T47D (cell line): ENCODE data around the gene PPP2R3C.
"Not testable (repeated sequence)": the region's sequence is repeated elsewhere in the genome, so short reads cannot be mapped to it uniquely, and the experiment has no call there.

ENCODE experiments used
- DNase-seq, 2 experiments: peaks; one replicate each; pipeline versions ENCODE4 v3.0.0 to v3.0.0-alpha.2; 2011 to 2012; ENCODE audit warnings: low read depth in 1 of 2, low spot score in 1 of 2
- JUND ChIP-seq: IDR thresholded peaks from 2 replicates; pipeline ENCODE4 v1.6.1; 2012; ENCODE audit warnings: low read depth
- in situ Hi-C: cut with HindIII; loops from 2 replicates; pipeline ENCODE4 v1.10.0; 2016; ENCODE audit warnings: low sequenced_read_pairs, low pct_unique_long_range_greater_than_20kb

The PPP2R3C gene

DNA sequence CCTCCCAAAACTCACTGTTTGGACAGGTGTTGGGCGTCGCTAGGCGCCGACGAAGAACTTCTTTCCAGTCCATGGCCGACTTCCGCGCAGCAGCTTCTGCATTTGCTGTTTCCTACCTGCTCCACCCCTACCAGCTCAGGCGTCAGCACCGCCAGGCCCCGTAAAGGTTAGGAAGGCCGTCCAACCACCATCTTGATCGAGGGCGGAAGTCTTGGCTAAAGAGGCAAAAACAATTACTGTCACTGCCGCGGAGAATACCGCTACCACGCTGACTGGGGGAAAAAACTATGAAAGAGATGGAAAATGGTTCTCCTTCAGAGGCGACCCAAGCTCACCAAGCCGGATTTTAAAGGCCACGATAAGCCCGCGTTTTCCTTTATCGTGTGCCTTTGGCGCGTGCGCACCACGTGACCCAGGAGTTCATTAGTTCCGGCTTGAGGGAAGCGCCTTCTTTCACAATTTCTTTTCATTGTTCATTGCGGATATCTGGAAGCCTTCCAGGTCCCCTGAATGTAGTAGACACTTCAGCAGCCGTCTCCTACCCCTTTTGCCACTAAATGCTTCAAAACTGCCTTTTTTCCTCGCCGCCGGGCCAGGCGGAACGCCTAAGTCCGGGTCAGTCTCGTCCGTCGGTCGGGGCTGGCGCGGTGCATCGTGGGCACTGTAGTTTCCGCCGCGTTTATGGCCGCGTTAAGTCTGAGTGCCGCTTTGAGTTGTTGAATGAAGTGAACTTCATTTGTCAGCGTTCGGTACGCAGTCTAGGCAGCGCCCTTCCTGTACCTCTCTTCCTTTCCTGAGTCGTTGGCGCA lies at the start of gene PPP2R3C, which contains the start of gene PRORP:
TSS of gene PPP2R3C (minus strand) at position 104 of the 809 bp plus-strand sequence. CDS start at position 73, 31 bp downstream.
TSS of gene PRORP (plus strand) at position 666 of the 809 bp plus-strand sequence. CDS start 694 bp downstream, outside the sequence.
- TF ChIP-seq JUND: no peak
- DNase-seq: peak; percentile 88 to 100
- in situ Hi-C loops: no loop called here

DNA sequence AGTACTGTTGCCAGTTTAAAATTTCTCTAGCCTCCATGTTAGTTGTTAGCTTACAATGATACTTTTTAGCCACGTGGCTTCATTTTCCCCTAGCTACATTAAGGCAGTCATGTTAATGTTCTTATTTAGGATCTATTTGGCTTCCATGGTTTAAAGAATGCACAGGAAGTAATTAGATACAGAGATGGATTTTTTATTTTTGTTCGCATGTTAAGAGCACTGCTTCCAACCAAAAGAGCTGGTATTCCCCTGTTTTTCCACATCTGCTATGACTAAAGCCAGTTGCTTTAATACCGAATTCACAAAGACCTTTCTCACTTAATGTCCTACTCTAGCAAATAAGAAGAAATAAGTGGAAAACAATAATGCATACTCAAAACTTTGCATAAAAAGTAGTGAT lies 45.7 kb upstream of the PPP2R3C start:
- DNase-seq: no peak
- TF ChIP-seq JUND: no peak
- in situ Hi-C loops: no loop called here

DNA sequence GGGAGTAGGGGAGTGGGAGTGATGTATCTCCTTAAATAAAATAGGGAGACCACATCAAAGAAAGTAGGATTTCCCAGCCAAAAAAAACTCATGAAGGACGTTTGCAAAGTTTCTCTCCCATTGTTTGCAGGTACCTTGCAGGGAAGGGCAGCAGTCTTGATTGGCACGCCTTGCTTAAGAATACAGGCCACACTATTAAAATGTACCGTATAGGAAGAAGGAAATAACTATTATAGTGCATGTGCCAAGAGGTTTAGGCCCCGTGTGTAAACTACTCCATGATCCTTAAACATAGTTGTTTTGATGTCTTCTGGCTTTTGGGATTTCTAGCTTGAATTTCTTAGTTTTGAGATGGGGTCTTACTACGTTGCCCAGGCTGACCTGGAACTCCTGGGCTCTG lies 43.1 kb upstream of the PPP2R3C start:
- in situ Hi-C loops: no loop called here
- no peak for TF ChIP-seq JUND
- no peak for DNase-seq

DNA sequence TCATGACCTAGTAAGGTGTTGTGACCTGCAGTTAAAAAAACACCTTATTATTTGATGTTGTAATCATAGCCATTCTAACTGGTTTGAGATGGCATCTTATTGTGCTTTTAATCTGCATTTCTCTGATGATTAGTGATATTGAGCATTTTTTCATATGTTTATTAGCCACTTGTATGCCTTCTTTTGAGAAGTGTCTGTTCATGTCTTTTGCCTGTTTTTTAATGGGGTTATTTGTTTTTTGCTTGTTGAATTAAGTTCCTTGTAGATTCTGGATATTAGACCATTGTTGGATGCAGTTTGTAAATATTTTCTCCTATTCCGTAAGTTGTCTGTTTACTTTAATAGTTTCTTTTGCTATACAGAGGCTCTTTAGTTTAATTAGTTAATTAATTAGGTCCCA lies 41.6 kb upstream of the PPP2R3C start:
- in situ Hi-C loops: no loop called here
- no peak for DNase-seq
- no peak for TF ChIP-seq JUND

DNA sequence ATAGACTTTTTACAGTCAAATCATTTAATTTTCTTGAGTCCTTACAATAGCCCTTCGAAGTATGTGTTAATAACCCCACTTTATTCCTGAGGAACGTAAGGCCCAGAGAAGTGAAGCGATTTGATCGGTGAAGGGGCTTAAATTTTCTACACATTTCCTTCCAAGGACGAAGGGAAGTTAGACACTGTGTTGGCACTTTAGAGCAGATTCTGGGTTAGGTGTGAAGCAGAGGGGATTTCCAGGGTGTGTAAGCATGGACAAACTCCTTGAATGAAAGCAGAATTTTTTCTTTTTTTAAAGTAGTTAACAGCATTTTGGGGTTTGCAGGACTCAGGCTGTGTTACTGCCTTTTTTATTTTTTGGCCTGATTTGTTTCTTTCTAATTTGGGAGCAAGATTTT lies 39.4 kb upstream of the PPP2R3C start:
- in situ Hi-C loops: no loop called here
- DNase-seq: no peak
- TF ChIP-seq JUND: no peak

DNA sequence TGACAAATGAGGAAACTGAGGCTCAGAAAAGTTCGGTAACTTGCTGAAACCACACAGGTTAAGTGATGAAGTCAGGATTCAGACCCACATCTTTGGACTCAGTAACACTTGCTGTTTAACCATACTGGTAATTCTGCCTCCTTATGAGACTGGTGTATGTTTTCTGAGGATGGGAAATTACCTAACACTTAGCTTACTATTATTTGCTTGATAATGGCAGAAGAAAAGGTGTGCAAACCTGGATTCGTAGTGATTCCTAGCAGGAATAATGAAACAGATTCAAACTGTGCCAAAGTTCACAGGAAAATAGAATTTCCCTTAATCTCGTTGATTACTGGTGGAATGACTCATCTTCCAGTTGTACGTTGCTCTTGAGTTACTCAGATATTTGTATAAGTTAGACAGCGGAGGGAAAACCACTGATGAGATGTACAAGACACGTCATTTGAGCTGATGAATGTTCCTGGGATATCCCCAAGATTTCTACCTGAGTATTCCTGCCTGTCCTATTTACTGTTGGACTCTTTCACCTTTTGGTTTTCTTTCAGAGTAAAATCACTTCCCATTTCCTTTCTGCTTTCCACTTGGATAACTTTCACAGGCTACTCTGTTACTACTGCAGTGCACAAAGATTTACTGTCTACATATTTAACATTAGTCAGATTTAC lies 38.1 kb upstream of the PPP2R3C start:
- in situ Hi-C loops: no loop called here

DNA sequence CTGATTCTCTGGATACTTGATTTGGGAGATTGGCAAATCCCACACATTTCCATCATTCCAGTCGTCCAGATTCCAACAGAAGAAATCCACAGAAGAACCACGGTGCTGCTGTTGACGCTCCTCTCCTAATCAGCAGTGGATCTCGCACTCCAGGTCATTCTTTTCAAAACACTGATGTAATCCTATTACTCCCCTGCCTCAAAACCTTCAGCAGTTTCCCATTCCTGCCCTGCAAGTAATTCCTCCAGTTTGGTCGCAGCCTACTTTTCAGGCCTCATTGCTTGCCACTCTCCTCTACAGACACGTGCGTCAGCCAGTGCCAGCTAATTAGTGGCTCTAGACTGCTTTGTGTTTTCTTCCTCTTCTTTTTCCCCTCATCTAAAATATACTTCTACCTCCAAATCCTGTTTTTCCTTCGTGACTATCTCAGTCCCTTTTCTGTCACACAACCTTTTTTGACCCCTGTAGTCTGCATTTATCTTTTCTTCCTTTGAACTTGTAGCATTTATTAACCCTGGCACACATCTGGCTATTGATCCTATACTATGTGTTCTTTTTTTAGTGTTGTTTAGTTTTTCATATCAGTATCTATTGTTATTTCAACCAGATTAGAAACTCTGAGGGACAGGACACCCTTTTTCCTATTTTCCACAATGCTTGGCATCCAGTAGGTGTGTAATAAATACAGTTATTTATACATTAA lies 37.3 kb upstream of the PPP2R3C start:
- TF ChIP-seq JUND: no peak
- no peak for DNase-seq
- in situ Hi-C loops: no loop called here

More for the DNA sequence above, 38.1 kb upstream of the PPP2R3C start:
- DNase-seq: no peak
- no peak for TF ChIP-seq JUND

DNA sequence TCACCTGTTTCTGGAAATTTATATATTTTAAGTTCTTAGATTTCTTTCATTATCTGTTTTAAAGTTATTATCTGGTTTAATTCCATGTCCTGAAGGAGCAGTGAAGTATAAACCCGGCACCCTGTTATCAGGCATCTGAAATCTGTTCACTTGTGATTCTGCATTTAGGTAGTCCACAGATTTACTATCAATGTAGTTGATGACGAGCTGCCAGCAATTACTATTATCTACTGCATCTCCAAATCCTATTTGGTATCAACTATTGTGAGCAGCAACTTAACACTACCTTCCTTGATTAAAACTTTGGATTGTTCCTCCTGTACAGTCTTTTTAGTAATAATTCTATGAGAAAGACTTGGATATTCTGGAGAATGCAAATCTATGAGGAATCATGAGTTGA lies 36.7 kb upstream of the PPP2R3C start:
- no peak for TF ChIP-seq JUND
- in situ Hi-C loops: no loop called here
- DNase-seq: no peak

DNA sequence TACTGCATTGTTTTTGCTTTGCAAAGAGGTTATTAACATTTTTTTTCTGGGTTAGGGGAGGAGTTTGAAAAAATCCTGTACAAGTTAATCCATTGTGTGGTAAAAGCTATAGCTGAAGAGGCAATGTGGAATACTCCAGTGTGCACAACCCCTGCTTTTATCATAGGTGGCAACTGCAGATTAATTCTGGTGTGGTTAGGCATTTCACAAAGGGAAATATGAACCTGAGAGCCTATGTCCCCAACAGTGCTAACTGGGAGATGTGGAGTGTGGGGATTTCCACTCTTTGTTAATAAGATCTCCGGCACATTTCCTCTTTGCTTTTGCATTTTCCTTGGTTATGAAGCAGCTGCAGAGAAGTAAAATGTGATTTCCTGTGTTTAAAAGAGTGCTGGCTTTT lies 34.2 kb upstream of the PPP2R3C start:
- DNase-seq: no peak
- in situ Hi-C loops: no loop called here

DNA sequence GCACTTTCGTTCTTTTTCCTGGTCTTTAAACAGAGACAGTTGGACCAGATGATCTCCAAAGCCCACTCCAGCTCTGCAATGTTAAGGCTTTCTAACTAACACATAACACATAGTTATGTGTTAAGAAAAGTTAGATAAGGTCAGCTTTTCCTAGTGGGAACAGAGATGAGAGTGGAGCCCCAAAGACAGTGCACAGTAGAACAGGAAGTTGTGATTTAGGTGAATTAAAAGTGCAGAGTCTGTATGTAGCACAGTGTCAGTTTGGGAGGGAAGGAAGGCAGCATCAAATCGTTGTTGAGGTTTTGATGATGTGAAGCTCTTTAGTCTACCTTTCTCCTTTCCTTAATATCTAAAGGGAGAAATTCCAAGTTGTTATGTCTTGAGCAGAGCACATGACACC lies 32.2 kb upstream of the PPP2R3C start:
- TF ChIP-seq JUND: no peak
- no peak for DNase-seq
- in situ Hi-C loops: no loop called here

More for the DNA sequence above, 34.2 kb upstream of the PPP2R3C start:
- TF ChIP-seq JUND: no peak

DNA sequence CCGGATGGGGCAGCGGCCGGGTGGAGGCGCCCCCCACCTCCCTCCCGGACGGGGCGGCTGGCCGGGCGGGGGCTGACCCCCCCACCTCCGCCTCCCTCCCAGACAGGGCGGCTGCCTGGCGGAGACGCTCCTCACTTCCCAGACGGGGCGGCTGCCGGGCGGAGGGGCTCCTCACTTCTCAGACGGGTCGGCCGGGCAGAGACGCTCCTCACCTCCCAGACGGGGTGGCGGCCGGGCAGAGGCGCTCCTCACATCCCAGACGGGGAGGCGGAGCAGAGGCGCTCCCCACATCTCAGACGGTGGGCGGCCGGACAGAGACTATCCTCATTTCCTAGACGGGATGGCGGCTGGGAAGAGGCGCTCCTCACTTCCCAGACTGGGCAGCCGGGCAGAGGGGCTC lies 30.7 kb upstream of the PPP2R3C start:
- DNase-seq, in situ Hi-C loops: not testable (repeated sequence)

DNA sequence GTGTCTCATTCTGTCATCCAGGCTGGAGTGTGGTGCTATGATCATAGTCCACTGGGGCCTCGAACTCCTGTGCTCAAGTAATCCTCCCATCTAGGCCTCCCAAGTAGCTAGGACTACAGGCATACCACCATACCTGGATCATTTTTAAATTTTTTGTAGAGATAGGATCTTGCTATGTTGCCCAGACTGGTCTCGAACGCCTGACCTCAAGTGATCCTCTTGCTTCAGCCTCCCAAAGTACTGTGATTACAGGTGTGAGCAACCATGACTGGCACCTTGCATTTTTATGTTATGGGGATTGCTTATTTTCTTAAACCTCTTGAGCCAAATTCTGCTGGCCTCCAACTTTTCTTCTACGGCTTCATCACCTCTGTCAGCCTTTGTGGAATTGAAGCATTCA lies 27.4 kb upstream of the PPP2R3C start:
- no peak for TF ChIP-seq JUND
- no peak for DNase-seq
- in situ Hi-C loops: no loop called here

DNA sequence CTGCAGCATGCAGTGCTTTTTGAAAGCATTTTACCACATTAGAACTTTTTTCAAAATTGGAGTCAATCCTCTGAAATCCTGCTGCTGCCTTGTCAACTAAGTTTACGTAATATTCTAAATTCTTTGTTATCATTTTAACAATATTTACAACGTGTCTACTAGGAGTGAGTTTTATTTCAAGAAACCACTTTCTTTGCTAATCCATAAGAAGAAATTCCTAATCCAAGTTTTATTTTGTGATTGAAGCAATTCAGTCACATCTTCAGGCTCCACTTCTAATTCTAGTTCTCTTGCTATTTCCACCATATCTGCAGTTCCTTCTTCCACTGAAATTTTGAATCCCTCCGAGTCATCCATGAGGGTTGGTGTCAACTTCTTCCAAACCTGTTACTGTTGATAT lies 25.9 kb upstream of the PPP2R3C start:
- DNase-seq: no peak
- in situ Hi-C loops: no loop called here
- no peak for TF ChIP-seq JUND
